Esophagus muscularis mucosa (tissue), 4 donors: ENCODE measurements around the gene GTF2IRD1.

Experiments used
- CTCF ChIP-seq, 3 experiments: fragments of 200-600 bp in 2 of 3; fragments of 450-650 bp in 1 of 3; sonication (generic) in 2 of 3; IDR thresholded peaks; one replicate each; pipeline ENCODE4 v1.5.1; 2017 to 2019; ENCODE audit warnings: antibody characterized with exemption in 3 of 3, mild to moderate bottlenecking in 2 of 3, moderate library complexity in 1 of 3
- EP300 ChIP-seq: sonication (generic); formaldehyde crosslinking; IDR thresholded peaks from one replicate; pipeline ENCODE4 v1.6.1; 2017; ENCODE audit warnings: antibody characterized with exemption
- POLR2A ChIP-seq: fragments of 450-650 bp; IDR thresholded peaks from one replicate; pipeline ENCODE4 v1.6.1; 2017; ENCODE audit warnings: antibody characterized with exemption, moderate library complexity, mild to moderate bottlenecking, low read depth

GRCh38 chr7:74405191-74405898 lies 48.4 kb upstream of the GTF2IRD1 start:
- TF ChIP-seq CTCF (IDR thresholded peaks at IDR 0.05) (peak in 1 of 3 experiments; percentile 46), EP300 (no peak), POLR2A (no peak)
